ENCODE measurements around the gene EGF.
"Not testable (repeated sequence)": the region's sequence is repeated elsewhere in the genome, so short reads cannot be mapped to it uniquely, and the experiment has no call there.

DNA sequence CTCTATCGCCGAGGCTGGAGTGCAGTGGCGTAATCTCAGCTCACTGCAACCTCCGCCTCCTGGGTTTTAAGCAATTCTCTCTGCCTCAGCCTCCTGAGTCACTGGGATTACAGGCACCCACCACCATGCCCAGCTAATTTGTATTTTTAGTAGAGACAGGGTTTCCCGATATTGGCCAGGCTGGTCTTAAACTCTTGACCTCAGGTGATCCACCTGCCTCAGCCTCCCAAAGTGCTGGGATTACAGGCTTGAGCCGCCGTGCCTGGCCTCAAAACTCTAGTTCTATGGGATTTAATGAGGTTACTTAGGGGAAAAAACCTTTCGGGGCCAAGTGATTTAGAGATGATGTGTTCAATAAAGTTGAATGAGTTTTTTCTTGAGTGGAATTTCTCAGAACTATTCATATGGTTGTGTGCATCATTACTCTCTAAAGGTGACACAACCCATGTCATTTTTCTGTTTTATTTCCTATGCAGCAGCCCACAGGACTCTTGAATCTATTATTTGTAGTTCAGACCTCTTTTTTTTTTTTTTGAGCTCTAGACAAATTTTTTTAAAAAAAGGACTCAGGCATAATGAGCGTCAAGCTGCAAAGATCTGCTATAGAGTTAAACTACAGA lies 36.5 kb downstream of the EGF start:
- TF ChIP-seq, protein P1, sequence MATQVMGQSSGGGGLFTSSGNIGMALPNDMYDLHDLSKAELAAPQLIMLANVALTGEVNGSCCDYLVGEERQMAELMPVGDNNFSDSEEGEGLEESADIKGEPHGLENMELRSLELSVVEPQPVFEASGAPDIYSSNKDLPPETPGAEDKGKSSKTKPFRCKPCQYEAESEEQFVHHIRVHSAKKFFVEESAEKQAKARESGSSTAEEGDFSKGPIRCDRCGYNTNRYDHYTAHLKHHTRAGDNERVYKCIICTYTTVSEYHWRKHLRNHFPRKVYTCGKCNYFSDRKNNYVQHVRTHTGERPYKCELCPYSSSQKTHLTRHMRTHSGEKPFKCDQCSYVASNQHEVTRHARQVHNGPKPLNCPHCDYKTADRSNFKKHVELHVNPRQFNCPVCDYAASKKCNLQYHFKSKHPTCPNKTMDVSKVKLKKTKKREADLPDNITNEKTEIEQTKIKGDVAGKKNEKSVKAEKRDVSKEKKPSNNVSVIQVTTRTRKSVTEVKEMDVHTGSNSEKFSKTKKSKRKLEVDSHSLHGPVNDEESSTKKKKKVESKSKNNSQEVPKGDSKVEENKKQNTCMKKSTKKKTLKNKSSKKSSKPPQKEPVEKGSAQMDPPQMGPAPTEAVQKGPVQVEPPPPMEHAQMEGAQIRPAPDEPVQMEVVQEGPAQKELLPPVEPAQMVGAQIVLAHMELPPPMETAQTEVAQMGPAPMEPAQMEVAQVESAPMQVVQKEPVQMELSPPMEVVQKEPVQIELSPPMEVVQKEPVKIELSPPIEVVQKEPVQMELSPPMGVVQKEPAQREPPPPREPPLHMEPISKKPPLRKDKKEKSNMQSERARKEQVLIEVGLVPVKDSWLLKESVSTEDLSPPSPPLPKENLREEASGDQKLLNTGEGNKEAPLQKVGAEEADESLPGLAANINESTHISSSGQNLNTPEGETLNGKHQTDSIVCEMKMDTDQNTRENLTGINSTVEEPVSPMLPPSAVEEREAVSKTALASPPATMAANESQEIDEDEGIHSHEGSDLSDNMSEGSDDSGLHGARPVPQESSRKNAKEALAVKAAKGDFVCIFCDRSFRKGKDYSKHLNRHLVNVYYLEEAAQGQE (IDR thresholded peaks at IDR 0.05) = not testable (repeated sequence)
- TF ChIP-seq POLR2A (IDR thresholded peaks at IDR 0.05; ENCODE audit: low read length); USF2 (IDR thresholded peaks at IDR 0.05); MAFK (IDR thresholded peaks at IDR 0.05; ENCODE audit: partially characterized antibody): not testable (repeated sequence)
- TF ChIP-seq, protein P2, sequence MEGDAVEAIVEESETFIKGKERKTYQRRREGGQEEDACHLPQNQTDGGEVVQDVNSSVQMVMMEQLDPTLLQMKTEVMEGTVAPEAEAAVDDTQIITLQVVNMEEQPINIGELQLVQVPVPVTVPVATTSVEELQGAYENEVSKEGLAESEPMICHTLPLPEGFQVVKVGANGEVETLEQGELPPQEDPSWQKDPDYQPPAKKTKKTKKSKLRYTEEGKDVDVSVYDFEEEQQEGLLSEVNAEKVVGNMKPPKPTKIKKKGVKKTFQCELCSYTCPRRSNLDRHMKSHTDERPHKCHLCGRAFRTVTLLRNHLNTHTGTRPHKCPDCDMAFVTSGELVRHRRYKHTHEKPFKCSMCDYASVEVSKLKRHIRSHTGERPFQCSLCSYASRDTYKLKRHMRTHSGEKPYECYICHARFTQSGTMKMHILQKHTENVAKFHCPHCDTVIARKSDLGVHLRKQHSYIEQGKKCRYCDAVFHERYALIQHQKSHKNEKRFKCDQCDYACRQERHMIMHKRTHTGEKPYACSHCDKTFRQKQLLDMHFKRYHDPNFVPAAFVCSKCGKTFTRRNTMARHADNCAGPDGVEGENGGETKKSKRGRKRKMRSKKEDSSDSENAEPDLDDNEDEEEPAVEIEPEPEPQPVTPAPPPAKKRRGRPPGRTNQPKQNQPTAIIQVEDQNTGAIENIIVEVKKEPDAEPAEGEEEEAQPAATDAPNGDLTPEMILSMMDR (IDR thresholded peaks at IDR 0.05) = not testable (repeated sequence)
